Loucy (cell line): ENCODE measurements around the gene GIPC3.

ENCODE experiments used
- CTCF ChIP-seq: fragments of 200-600 bp; sonication (generic); conservative IDR thresholded peaks from 2 replicates; pipeline ENCODE4 v1.5.1; 2014; ENCODE audit warnings: mild to moderate bottlenecking, antibody characterized with exemption, low read length
- EZH2phosphoT487 ChIP-seq: fragments of 200-600 bp; IDR thresholded peaks from 2 replicates; pipeline ENCODE4 v1.6.1; 2018; ENCODE audit warnings: antibody characterized with exemption, mild to moderate bottlenecking, moderate library complexity, borderline replicate concordance

- TF ChIP-seq EZH2phosphoT487 (no peak), CTCF (no peak)
Observed at GRCh38 chr19:3576696-3577443, 8.4 kb upstream of the GIPC3 start.
